CD4-positive, alpha-beta T cell treated with Interleukin-15 for 4 hours (primary cell): ENCODE results near the gene SP2.

Experiments
- DNase-seq: peaks from one replicate; pipeline ENCODE4 v3.0.0-alpha.2; 2020; ENCODE audit warnings: low spot score

Gene SP2

GRCh38 chr17:47950448-47950847, 54.4 kb downstream of the SP2 start:
- DNase-seq, result no peak

- no peak for DNase-seq
These were observed 56.4 kb downstream of the SP2 start for GRCh38 chr17:47952171-47953021.

DNA sequence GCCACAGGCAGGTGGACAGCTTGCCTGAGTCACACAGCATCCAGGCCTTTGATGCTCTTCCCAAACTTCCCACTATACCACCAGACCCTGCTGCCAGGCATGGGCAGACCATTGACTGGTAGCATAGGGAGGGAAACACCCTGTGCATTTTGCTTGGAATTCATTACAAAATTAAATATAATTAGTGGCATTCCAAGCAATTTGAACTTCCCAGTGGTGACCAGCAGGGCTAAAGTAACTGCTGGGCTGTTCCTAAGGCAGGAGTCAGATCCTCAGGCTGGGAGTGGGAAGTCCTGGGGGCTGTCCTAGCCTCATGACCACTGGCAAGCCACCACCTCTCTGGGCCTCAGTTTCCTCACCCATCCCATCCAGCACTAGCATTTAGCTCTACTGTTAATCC, 57.9 kb downstream of the SP2 start:
- DNase-seq, result no peak

DNA sequence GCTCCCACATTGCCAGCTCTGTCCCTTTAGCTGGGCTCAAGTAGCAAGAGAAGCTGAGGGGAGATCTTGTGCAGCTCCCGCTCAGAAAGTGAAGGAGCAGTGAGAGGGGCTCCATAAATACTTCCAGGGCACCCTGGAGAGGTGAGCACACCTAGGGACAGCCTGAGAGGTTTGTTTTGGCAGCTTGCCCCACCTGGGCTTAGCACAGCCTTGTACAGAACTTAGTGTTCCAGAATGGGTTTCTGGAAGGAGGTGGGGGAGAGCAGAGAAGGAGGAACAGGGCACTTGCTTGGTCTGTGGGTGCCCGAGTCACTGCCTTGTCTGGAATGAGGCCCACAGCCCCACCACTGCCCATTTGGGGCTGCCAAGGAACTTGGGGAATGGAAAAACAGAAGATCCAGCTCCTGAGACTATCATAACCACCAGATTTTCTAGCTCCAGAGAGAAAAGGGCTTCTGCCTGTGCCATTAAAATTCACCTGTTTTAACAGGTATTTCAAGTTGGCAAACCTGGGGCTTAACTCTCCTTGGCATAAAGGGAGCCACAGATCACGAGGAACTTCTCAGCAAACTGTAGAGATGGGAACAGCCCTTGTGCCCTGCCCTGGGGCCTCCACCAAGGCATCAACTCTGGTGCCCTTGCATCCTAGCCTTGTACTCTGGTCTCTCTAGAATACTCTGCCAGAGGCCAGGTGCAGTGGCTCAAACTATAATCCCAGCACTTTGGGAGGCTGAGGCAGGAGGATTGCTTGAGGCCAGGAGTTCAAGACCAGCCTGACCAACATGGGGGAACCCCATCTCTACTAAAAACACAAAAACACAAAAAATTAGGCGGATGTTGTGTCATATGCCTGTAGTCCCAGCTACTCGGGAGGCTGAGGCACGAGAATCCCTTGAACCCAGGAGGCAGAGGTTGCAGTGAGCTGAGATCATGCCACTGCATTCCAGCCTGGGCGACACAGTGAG, 59.7 kb downstream of the SP2 start:
- DNase-seq, result no peak

DNA sequence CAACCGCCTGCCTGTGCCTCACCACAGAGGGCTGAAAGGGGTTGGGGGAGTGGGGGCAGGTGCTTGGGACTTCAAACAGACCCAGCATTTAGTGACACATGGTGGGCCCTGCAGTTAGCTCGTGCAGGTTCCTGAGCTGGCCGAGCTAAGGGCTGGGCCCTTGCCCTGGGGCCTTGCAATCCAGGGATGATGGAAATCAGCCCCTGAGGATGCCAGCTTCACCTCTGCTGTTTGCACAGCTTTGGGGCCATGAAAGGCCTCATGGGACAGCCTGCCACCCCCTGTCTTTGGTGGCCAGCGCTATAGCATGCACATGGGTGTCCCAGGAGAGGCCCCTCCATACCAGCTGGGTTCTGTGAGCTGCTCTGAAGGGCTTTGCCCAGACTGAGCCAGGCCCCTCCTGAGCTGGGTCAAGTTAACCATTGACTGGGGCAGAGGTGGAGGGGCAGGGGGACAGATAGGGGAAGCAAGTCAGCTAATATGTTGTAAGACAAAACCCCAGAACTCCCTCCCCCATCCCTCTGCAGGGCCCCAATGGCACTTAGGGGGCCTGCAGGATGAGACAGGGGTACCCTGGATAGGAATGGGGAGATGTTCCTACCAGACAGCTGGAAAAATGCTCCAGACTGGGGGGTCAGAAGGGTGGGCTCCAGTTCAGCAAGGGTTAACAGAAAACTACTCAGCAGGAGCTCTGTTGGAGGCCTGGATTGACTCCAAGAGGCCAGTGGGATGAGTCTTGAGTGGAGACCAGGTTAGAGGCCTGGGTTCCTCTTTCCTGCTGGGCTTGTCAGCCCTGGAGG, 61.0 kb downstream of the SP2 start:
- DNase-seq, result no peak

- no peak for DNase-seq
These were observed 61.8 kb downstream of the SP2 start, which contains the start of gene PRR15L for GRCh38 chr17:47957591-47958490. Gene PRR15L, minus strand, starts transcription at chr17:47957883. Its CDS starts 4,649 bp downstream, at chr17:47953234.

DNA sequence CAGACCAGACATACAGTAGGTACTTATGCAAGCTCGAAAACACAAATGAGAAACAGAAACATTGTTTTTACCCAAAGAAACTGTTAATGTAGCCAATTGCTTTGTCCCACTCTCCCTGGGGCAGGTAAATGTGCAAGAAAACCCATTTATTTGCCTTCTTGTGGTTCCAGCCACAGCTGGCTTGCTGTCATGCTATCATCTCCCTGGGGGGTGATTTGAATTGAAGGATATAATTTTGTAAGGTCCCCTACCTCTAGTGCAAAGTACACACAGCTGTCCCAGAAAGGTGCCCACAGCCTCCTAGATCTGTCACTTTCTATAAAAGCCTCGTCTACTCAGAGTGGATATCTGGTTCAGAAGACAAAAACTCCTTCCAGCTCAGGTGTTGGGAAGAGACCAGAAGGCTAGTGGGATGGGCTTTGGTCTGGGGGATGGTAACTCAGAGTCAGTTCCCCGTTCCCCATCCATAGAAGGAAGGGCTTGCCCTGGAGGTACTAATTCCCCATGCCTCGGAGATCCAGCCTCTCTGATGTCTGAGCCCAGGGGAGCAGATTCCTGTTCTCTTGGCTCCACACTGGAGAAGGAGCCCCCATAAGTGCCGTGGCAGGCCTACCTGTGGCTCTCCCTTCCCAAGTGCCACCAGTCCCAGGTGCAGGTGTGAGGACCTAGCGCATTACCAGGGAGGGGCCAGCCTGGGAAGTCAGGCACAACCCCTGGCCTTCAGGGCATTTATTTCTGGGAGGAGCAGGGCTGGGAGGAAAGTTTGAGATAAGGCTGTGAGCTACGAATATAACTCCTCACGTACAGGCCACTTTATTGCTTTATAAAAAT, 64.0 kb downstream of the SP2 start:
- DNase-seq, result no peak

DNA sequence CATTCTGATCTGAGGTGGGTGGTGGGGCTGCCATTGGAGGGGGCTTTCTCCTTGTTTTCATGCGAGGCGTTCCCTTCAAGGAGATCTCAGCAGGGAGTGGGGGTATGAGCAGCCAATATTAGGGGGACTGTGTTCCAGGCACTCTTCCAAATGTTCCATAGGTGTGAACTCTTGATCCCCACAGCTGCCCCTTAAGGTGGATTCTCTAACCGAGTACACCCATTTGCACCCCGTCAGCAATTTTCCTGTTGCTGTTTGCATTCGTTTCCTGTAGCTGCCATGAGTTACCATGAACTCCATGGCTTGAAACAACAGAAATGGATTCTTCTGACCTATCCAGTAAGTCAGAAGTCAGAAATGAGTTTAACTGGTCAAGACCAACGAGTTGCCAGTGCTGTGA, 65.4 kb downstream of the SP2 start:
- no peak for DNase-seq

DNA sequence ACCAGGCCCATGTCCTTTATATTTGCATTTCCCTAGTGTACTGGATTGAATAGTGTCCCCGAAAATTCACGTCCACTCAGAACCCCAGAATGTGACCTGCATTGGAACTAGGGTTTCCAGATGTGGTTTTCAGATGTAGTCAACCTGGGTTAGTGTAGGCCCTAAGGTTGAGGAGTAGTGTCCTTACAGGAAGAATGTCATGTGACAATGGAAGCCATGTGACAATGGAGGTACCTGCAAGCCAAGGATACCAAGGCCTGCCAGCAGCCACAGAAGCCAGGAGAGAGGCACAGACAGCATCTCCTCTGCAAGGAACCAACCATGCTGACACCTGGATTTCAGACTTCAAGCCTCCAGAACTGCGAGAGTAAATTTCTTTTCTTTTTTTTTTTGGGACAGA, 66.9 kb downstream of the SP2 start:
- no peak for DNase-seq

GRCh38 chr17:47964856-47965255, 68.8 kb downstream of the SP2 start:
- DNase-seq, result no peak

GRCh38 chr17:47966079-47966519, 70.1 kb downstream of the SP2 start:
- DNase-seq, result no peak

DNA sequence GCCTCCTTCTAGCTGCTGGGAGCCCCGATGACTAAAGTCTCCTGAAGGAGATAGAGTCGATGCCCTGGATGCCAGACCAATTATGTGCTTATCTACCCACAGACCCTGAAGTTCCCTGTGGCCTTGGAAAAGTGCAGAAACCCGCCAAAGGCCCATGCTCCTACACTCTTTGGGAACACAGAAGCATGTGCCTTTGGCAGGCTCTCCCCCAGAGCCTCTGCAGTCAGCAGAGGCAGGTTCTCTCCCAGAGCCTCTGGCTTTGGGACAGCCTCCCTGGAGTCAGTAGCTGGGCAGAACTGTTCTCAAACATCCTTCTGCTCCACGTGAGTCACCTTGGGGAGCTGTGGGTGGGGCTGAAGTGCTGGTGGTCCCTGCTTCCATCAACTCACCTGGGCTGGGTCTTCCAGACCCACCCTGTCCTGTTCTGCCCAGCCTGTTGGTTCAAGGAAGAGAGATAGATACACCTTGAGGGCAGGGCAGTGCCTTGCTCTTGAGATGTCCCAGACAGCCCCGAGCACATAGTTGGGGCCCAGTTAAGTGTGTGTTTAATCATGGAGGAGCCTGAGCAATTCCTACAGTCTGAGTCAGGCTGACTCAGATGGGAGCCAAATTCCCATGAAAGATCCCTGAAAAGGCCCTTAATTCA, 71.7 kb downstream of the SP2 start:
- no peak for DNase-seq

DNA sequence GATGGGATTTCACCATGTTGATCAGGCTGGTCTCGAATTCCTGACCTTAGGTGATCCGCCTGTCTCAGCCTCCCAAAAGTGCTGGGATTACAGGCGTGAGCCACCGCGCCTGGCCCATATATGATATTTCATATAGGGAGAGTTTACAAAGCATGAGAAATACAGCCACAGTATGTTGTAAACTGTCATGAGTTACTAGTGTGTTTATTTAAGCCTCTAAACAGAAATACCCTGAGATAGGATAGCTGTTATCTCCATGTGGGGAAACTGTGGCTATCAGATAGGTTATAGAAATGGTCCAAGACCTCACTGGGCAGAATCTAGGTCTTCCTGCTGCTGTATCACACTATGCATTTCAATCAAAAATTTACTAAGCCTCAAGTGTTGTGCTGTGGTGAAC, 72.8 kb downstream of the SP2 start:
- DNase-seq, result no peak

GRCh38 chr17:47969930-47970724, 74.1 kb downstream of the SP2 start:
- no peak for DNase-seq

DNA sequence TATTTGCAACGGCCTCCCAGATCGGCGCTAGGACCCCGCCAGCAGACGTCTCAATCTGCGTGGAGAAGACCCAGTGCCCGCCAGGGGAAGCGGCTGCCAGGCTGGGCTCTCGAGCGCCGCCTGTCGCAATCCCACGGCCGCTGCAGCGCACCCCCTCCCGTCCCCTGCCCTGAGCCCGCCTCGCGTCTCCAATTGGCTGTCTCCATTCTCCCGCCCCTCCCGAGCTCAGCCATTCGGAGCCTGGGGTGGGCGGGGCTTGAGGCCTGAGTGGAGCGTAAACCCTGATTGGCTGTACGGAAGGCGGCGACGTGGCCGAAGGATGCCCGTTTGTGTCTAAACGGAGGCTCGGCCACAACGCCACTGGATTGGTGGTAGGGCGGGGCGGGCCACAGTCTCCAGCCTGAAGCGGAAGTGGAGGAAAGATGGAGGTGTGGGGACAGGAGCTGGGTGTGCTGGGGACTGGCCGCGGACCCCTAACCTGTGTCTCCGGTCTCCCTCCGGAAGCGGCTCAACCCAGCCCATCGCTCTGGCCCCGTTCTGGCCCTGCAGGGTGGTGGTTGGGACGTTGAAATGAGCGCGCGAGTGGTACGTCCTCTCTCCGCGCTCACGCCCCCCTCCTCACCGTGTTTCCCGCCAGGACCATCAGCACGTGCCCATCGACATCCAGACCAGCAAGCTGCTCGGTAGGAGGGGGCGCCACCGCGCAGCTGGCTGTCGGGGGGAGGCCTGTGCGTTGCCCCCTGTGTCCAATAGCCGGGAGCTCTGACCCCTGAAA, 74.9 kb downstream of the SP2 start, which contains the start of gene CDK5RAP3:
Gene CDK5RAP3 (plus strand): TSS at position 389 of the 775 bp plus-strand sequence. CDS start 34 bp downstream, at position 423.
- peak; percentile 99 for DNase-seq

- no peak for DNase-seq
These were observed 77.5 kb downstream of the SP2 start for GRCh38 chr17:47973541-47973940.

GRCh38 chr17:47975189-47975822, 79.3 kb downstream of the SP2 start:
- DNase-seq, result no peak
